Breast epithelium (tissue), 3 donors: ENCODE results near the gene INAFM2.

Source experiments
- CTCF ChIP-seq, 3 donors: fragments of 450-650 bp; IDR thresholded peaks; one replicate each; pipeline ENCODE4 v1.5.1; 2016 to 2017; ENCODE audit warnings: antibody characterized with exemption in 3 of 3, mild to moderate bottlenecking in 3 of 3, moderate library complexity in 3 of 3
- POLR2A ChIP-seq: fragments of 450-650 bp; IDR thresholded peaks from one replicate; pipeline ENCODE4 v1.6.1; 2016; ENCODE audit warnings: antibody characterized with exemption, mild to moderate bottlenecking, moderate library complexity

GRCh38 chr15:40281057-40281800 is 42.3 kb upstream of the INAFM2 start:
- no peak for TF ChIP-seq POLR2A
- TF ChIP-seq CTCF (IDR thresholded peaks at IDR 0.05): no peak
